ENCODE results near the gene PDZD11.
A peak's percentile ranks its signal among the peaks of the same experiment; 100 is the strongest.

Gene PDZD11

GRCh38 chrX:70264784-70265183, 24.9 kb downstream of the PDZD11 start:
- TF ChIP-seq ZFP30 (CRISPR knock-in tag; IDR thresholded peaks at IDR 0.05) (no peak), ARNTL (CRISPR knock-in tag; IDR thresholded peaks at IDR 0.05; ENCODE audit: borderline replicate concordance, low read depth) (no peak), PPARA (CRISPR knock-in tag; IDR thresholded peaks at IDR 0.05; ENCODE audit: borderline replicate concordance) (no peak), OSR1 (CRISPR knock-in tag; IDR thresholded peaks at IDR 0.05) (no peak), ZNF8 (CRISPR knock-in tag; IDR thresholded peaks at IDR 0.05) (no peak), TOX (CRISPR knock-in tag; IDR thresholded peaks at IDR 0.05; ENCODE audit: borderline replicate concordance) (no peak), ZNF70 (CRISPR knock-in tag; IDR thresholded peaks at IDR 0.05) (no peak), RARB (CRISPR knock-in tag; IDR thresholded peaks at IDR 0.05) (no peak), SNAI2 (CRISPR knock-in tag; IDR thresholded peaks at IDR 0.05) (no peak), TCF4 (CRISPR knock-in tag; IDR thresholded peaks at IDR 0.05; ENCODE audit: borderline replicate concordance) (no peak), CSDC2 (CRISPR knock-in tag; IDR thresholded peaks at IDR 0.05) (no peak), POU6F1 (CRISPR knock-in tag; IDR thresholded peaks at IDR 0.05; ENCODE audit: borderline replicate concordance, low read depth) (no peak), BACH2 (CRISPR knock-in tag; IDR thresholded peaks at IDR 0.05; ENCODE audit: borderline replicate concordance) (no peak), ESRRG (CRISPR knock-in tag; IDR thresholded peaks at IDR 0.05) (no peak), ZNF565 (CRISPR knock-in tag; conservative IDR thresholded peaks at IDR 0.05; ENCODE audit: low read depth) (no peak), TSHZ2 (CRISPR knock-in tag; IDR thresholded peaks at IDR 0.05) (no peak), CSRNP3 (CRISPR knock-in tag; IDR thresholded peaks at IDR 0.05) (no peak), ISL1 (CRISPR knock-in tag; IDR thresholded peaks at IDR 0.05) (no peak), CREB5 (CRISPR knock-in tag; IDR thresholded peaks at IDR 0.05; ENCODE audit: low read depth) (no peak)
- no peak for ATAC-seq

- peak; percentile 80 for ATAC-seq
- TF ChIP-seq ZC3H10 (CRISPR knock-in tag; IDR thresholded peaks at IDR 0.05): no peak
- no peak for TF ChIP-seq PATZ1 (CRISPR knock-in tag; IDR thresholded peaks at IDR 0.05; ENCODE audit: borderline replicate concordance)
- TF ChIP-seq TSHZ2 (CRISPR knock-in tag; IDR thresholded peaks at IDR 0.05): no peak
- no peak for TF ChIP-seq CSRNP3 (CRISPR knock-in tag; IDR thresholded peaks at IDR 0.05)
- TF ChIP-seq ZFP30 (CRISPR knock-in tag; IDR thresholded peaks at IDR 0.05): no peak
- no peak for TF ChIP-seq TOX (CRISPR knock-in tag; IDR thresholded peaks at IDR 0.05; ENCODE audit: borderline replicate concordance)
- no peak for TF ChIP-seq SNAI2 (CRISPR knock-in tag; IDR thresholded peaks at IDR 0.05)
- TF ChIP-seq PPARA (CRISPR knock-in tag; IDR thresholded peaks at IDR 0.05; ENCODE audit: borderline replicate concordance): no peak
- TF ChIP-seq ESRRG (CRISPR knock-in tag; IDR thresholded peaks at IDR 0.05): no peak
- TF ChIP-seq RARB (CRISPR knock-in tag; IDR thresholded peaks at IDR 0.05): no peak
Observed at GRCh38 chrX:70262952-70263567, 26.7 kb downstream of the PDZD11 start.

Data from SK-N-SH treated with all-trans-retinoic acid at 6 μM for 48 hours (cell line).